OCI-LY1 (cell line): ENCODE results near the gene MPP7.

Source experiments
- H2AFZ ChIP-seq: fragments of 200-600 bp; sonication (generic), shearing (Covaris generic); 2 replicates; pipeline ENCODE4 v1.6.0; 2014; ENCODE audit warnings: antibody characterized with exemption, mild to moderate bottlenecking, low read length
- H3F3A ChIP-seq: fragments of 200-600 bp; sonication (generic), shearing (Covaris generic); 2 replicates; pipeline ENCODE4 v1.6.0; 2014; ENCODE audit warnings: mild to moderate bottlenecking, antibody characterized with exemption, low read length, moderate library complexity; ENCODE audit not compliant: insufficient read depth
- H3K27ac ChIP-seq: fragments of 200-600 bp; sonication (generic); 2 replicates; pipeline ENCODE4 v1.5.1; 2014; ENCODE audit warnings: low read length, mixed run types, mild to moderate bottlenecking, low read depth; ENCODE audit not compliant: poor library complexity, severe bottlenecking
- H3K27me3 ChIP-seq: fragments of 200-600 bp; sonication (generic); 2 replicates; pipeline ENCODE4 v1.6.0; 2014; ENCODE audit warnings: antibody characterized with exemption, mild to moderate bottlenecking, low read length, moderate library complexity; ENCODE audit not compliant: insufficient read depth
- H3K36me3 ChIP-seq: fragments of 200-600 bp; sonication (generic); 2 replicates; pipeline ENCODE4 v1.6.1; 2014; ENCODE audit warnings: mild to moderate bottlenecking, antibody characterized with exemption, low read length, moderate library complexity, mixed read lengths; ENCODE audit not compliant: insufficient read depth
- H3K4me1 ChIP-seq: fragments of 200-600 bp; sonication (generic); 2 replicates; pipeline ENCODE4 v1.5.1; 2014; ENCODE audit warnings: mild to moderate bottlenecking, low read length, moderate library complexity; ENCODE audit not compliant: insufficient read depth, severe bottlenecking
- H3K4me2 ChIP-seq: fragments of 200-600 bp; sonication (generic), shearing (Covaris generic); 2 replicates; pipeline ENCODE4 v1.6.1; 2014; ENCODE audit warnings: low read length
- H3K4me3 ChIP-seq: fragments of 200-600 bp; sonication (generic); 2 replicates; pipeline ENCODE4 v1.5.1; 2014; ENCODE audit warnings: low read length, low read depth, mild to moderate bottlenecking, mixed read lengths; ENCODE audit not compliant: poor library complexity, severe bottlenecking
- H3K79me2 ChIP-seq: fragments of 200-600 bp; shearing (Covaris generic); 2 replicates; pipeline ENCODE4 v1.6.1; 2016; ENCODE audit warnings: mixed run types, low read length, mixed read lengths; ENCODE audit not compliant: insufficient read depth
- H3K9ac ChIP-seq: fragments of 200-600 bp; sonication (generic), shearing (Covaris generic); 2 replicates; pipeline ENCODE4 v1.6.1; 2014; ENCODE audit warnings: mild to moderate bottlenecking, low read length, mixed read lengths
- H3K9me2 ChIP-seq: fragments of 200-600 bp; sonication (generic), shearing (Covaris generic); 2 replicates; pipeline ENCODE4 v1.6.1; 2014; ENCODE audit warnings: low read depth, mild to moderate bottlenecking, low read length, mixed read lengths
- H3K9me3 ChIP-seq: fragments of 200-600 bp; shearing (Covaris generic); 2 replicates; pipeline ENCODE4 v1.6.1; 2014; ENCODE audit warnings: low read length, mixed read lengths
- H4K20me1 ChIP-seq: fragments of 200-600 bp; sonication (generic), shearing (Covaris generic); 2 replicates; pipeline ENCODE4 v1.6.0; 2016; ENCODE audit warnings: mild to moderate bottlenecking, low read length; ENCODE audit not compliant: insufficient read depth
- CTCF ChIP-seq: fragments of 200-600 bp; sonication (generic), shearing (Covaris generic); IDR thresholded peaks from 2 replicates; pipeline ENCODE4 v1.5.1; 2017; ENCODE audit warnings: mild to moderate bottlenecking, antibody characterized with exemption, low read length, moderate library complexity, mixed read lengths
- EZH2 ChIP-seq: fragments of 200-600 bp; sonication (generic), shearing (Covaris generic); IDR thresholded peaks from 2 replicates; pipeline ENCODE4 v1.8.0; 2017; ENCODE audit warnings: borderline replicate concordance, mixed run types, mild to moderate bottlenecking, antibody characterized with exemption, low read length, moderate library complexity, mixed read lengths

MPP7 gene

GRCh38 chr10:28318626-28319025 is 15.8 kb upstream of the MPP7 start:
- Histone ChIP-seq H3K4me1 (no peaks in the 10 kb centered on the region), H3K27ac (no peak overlapping the region), H3K9me2 (no peaks in the 10 kb centered on the region), H3K4me3 (no peak overlapping the region), H3K4me2 (no peak overlapping the region), H4K20me1 (no peaks in the 10 kb centered on the region), H3K9me3 (no peaks in the 10 kb centered on the region), H2AFZ (no peak overlapping the region), H3K79me2 (no peaks in the 10 kb centered on the region), H3K9ac (no peak overlapping the region), H3K36me3 (no peaks in the 10 kb centered on the region), H3K27me3 (no peaks in the 10 kb centered on the region), H3F3A (no peaks in the 10 kb centered on the region)
- TF ChIP-seq EZH2 (no peak), CTCF (no peak)

GRCh38 chr10:28317760-28318159 is 14.9 kb upstream of the MPP7 start:
- H3K4me3 ChIP-seq, result no peak overlapping the region
- no peaks in the 10 kb centered on the region for H3F3A ChIP-seq
- TF ChIP-seq EZH2 (no peak), CTCF (no peak)
- H3K27ac ChIP-seq, result no peak overlapping the region
- no peak overlapping the region for H3K9ac ChIP-seq
- no peaks in the 10 kb centered on the region for H4K20me1 ChIP-seq
- no peak overlapping the region for H3K4me2 ChIP-seq
- H3K27me3 ChIP-seq, result no peaks in the 10 kb centered on the region
- H3K9me2 ChIP-seq, result no peaks in the 10 kb centered on the region
- no peaks in the 10 kb centered on the region for H3K79me2 ChIP-seq
- H3K4me1 ChIP-seq, result no peaks in the 10 kb centered on the region
- no peaks in the 10 kb centered on the region for H3K9me3 ChIP-seq
- H2AFZ ChIP-seq, result no peak overlapping the region
- no peaks in the 10 kb centered on the region for H3K36me3 ChIP-seq

GRCh38 chr10:28316696-28317095 is 13.8 kb upstream of the MPP7 start:
- H3K9me2 ChIP-seq, result no peaks in the 10 kb centered on the region
- H3F3A ChIP-seq, result no peaks in the 10 kb centered on the region
- H3K79me2 ChIP-seq, result no peaks in the 10 kb centered on the region
- H3K4me3 ChIP-seq, result no peak overlapping the region
- TF ChIP-seq CTCF (no peak), EZH2 (no peak)
- H3K4me2 ChIP-seq, result no peak overlapping the region
- H3K9me3 ChIP-seq, result no peaks in the 10 kb centered on the region
- H3K4me1 ChIP-seq, result no peaks in the 10 kb centered on the region
- no peaks in the 10 kb centered on the region for H4K20me1 ChIP-seq
- H3K27me3 ChIP-seq, result no peaks in the 10 kb centered on the region; the same call in 1 of the 2 replicates
- no peaks in the 10 kb centered on the region for H3K36me3 ChIP-seq
- H3K27ac ChIP-seq, result no peak overlapping the region
- H2AFZ ChIP-seq, result no peak overlapping the region
- no peak overlapping the region for H3K9ac ChIP-seq
